ENCODE data around the gene ABCB4.

The ABCB4 gene

GRCh38 chr7:87416682-87417587 is 58.5 kb downstream of the ABCB4 start:
- peak in 4 of 5 experiments; percentile 25 to 69 (median 44) for DNase-seq

- no peak for DNase-seq
These were observed 60.7 kb downstream of the ABCB4 start for GRCh38 chr7:87414794-87415188.

GRCh38 chr7:87413951-87414793 is 61.3 kb downstream of the ABCB4 start:
- no peak for DNase-seq

GRCh38 chr7:87413029-87413428 is 62.5 kb downstream of the ABCB4 start:
- no peak for DNase-seq

GRCh38 chr7:87411186-87411585 is 64.3 kb downstream of the ABCB4 start:
- DNase-seq = no peak

- DNase-seq = no peak
These were observed 70.8 kb downstream of the ABCB4 start for GRCh38 chr7:87404674-87405073.

- no peak for DNase-seq
These were observed 77.0 kb downstream of the ABCB4 start for GRCh38 chr7:87398446-87398845.

- DNase-seq = peak in 1 of 5 experiments; percentile 50
These were observed 79.9 kb downstream of the ABCB4 start for GRCh38 chr7:87395442-87396020.

GRCh38 chr7:87391020-87391701 is 84.3 kb downstream of the ABCB4 start:
- no peak for DNase-seq

- DNase-seq = no peak
These were observed 94.6 kb downstream of the ABCB4 start for GRCh38 chr7:87380905-87381304.

- DNase-seq = no peak
These were observed 99.6 kb downstream of the ABCB4 start for GRCh38 chr7:87375662-87376435.

- DNase-seq = no peak
These were observed 104.8 kb downstream of the ABCB4 start for GRCh38 chr7:87370660-87371180.

GRCh38 chr7:87369216-87369615 is 106.3 kb downstream of the ABCB4 start:
- DNase-seq = peak in 2 of 5 experiments; percentile 30 to 65

GRCh38 chr7:87364246-87364645 is 111.2 kb downstream of the ABCB4 start:
- no peak for DNase-seq

- DNase-seq = no peak
These were observed 112.1 kb downstream of the ABCB4 start for GRCh38 chr7:87363342-87363741.

- DNase-seq = no peak
These were observed 114.2 kb downstream of the ABCB4 start for GRCh38 chr7:87361320-87361719.

GRCh38 chr7:87359366-87359765 is 116.1 kb downstream of the ABCB4 start:
- DNase-seq = no peak

- no peak for DNase-seq
These were observed 119.0 kb downstream of the ABCB4 start for GRCh38 chr7:87356448-87356847.

GRCh38 chr7:87354749-87355148 is 120.7 kb downstream of the ABCB4 start:
- peak in 1 of 5 experiments; percentile 32 for DNase-seq
